GM23338 (cell line): Measurements from ENCODE around the gene HACD3. TPM values are rescaled to one million over a fixed set of nuclear protein-coding genes. Genes with fewer than 3 reads are reported as not detected.

ENCODE experiments used
- ATAC-seq: fragments of 200-7000 bp; cut with Tn5 transposase; 3 replicates; pipeline ENCODE4 v1.9.1; 2020
- DNase-seq: peaks from one replicate; pipeline ENCODE4 v3.0.0-alpha.2; 2015; ENCODE audit warnings: low spot score
- H2AFZ ChIP-seq: fragments of 200-600 bp; sonication (generic); 2 replicates; pipeline ENCODE4 v1.8.0; 2016; ENCODE audit warnings: antibody characterized with exemption, mild to moderate bottlenecking, moderate library complexity
- H3F3A ChIP-seq: fragments of 200-600 bp; sonication (generic); replicated peaks from 2 replicates; pipeline ENCODE4 v1.8.0; 2017; ENCODE audit warnings: antibody characterized with exemption, mixed run types, low read depth
- H3K27ac ChIP-seq: fragments of 200-600 bp; sonication (generic); 2 replicates; pipeline ENCODE4 v1.6.1; 2016; ENCODE audit warnings: low read depth
- H3K27me3 ChIP-seq: fragments of 200-600 bp; sonication (generic); 2 replicates; pipeline ENCODE4 v1.8.0; 2016; ENCODE audit warnings: mild to moderate bottlenecking, mixed run types, moderate library complexity; ENCODE audit not compliant: insufficient read depth
- H3K36me3 ChIP-seq: fragments of 200-600 bp; sonication (generic); 2 replicates; pipeline ENCODE4 v1.8.0; 2016; ENCODE audit warnings: mild to moderate bottlenecking; ENCODE audit not compliant: insufficient read depth
- H3K4me1 ChIP-seq: fragments of 200-600 bp; sonication (generic); 2 replicates; pipeline ENCODE4 v1.8.0; 2016; ENCODE audit warnings: mild to moderate bottlenecking, moderate library complexity; ENCODE audit not compliant: insufficient read depth
- H3K4me2 ChIP-seq: fragments of 200-600 bp; sonication (generic); 2 replicates; pipeline ENCODE4 v1.7.1; 2017; ENCODE audit warnings: mixed run types
- H3K4me3 ChIP-seq: fragments of 200-600 bp; sonication (generic); 2 replicates; pipeline ENCODE4 v1.6.1; 2016; ENCODE audit warnings: mixed run types
- H3K79me2 ChIP-seq: fragments of 200-600 bp; sonication (generic); replicated peaks from 2 replicates; pipeline ENCODE4 v1.8.0; 2017; ENCODE audit warnings: mild to moderate bottlenecking; ENCODE audit not compliant: insufficient read depth
- H3K9me2 ChIP-seq: fragments of 200-600 bp; sonication (generic); 2 replicates; pipeline ENCODE4 v1.8.0; 2017; ENCODE audit not compliant: insufficient read depth
- H4K20me1 ChIP-seq: fragments of 200-600 bp; sonication (generic); replicated peaks from 2 replicates; pipeline ENCODE4 v1.8.0; 2017; ENCODE audit warnings: mild to moderate bottlenecking; ENCODE audit not compliant: insufficient read depth
- H3K27ac Mint-ChIP-seq: 2 replicates; pipeline ENCODE4 v1.8.0; 2020; ENCODE audit warnings: inconsistent platforms, mild to moderate bottlenecking, moderate library complexity, mixed read lengths
- H3K27me3 Mint-ChIP-seq: 3 replicates; pipeline ENCODE4 v1.8.0; 2022; ENCODE audit warnings: low read depth, mild to moderate bottlenecking, moderate library complexity, mixed read lengths, inconsistent platforms; ENCODE audit not compliant: insufficient read depth, poor library complexity
- H3K36me3 Mint-ChIP-seq: 3 replicates; pipeline ENCODE4 v1.8.0; 2021; ENCODE audit warnings: low read depth, mild to moderate bottlenecking, inconsistent platforms, moderate library complexity, mixed read lengths
- H3K4me1 Mint-ChIP-seq: 3 replicates; pipeline ENCODE4 v1.8.0; 2020; ENCODE audit warnings: mild to moderate bottlenecking, inconsistent platforms, mixed read lengths
- H3K4me3 Mint-ChIP-seq: 3 replicates; pipeline ENCODE4 v1.8.0; 2021; ENCODE audit warnings: moderate library complexity, mild to moderate bottlenecking, inconsistent platforms, mixed read lengths
- H3K9me3 Mint-ChIP-seq: 3 replicates; pipeline ENCODE4 v1.8.0; 2020; ENCODE audit warnings: moderate library complexity, mild to moderate bottlenecking, inconsistent platforms, mixed read lengths
- EZH2phosphoT487 ChIP-seq: fragments of 200-600 bp; sonication (generic); IDR thresholded peaks from one replicate; pipeline ENCODE4 v1.8.1; 2018; ENCODE audit warnings: antibody characterized with exemption; ENCODE audit not compliant: unreplicated experiment
- NANOG ChIP-seq: IDR thresholded peaks from 2 replicates; pipeline ENCODE4 v1.6.1; 2016; ENCODE audit warnings: antibody characterized with exemption, borderline replicate concordance
- POLR2AphosphoS5 ChIP-seq: IDR thresholded peaks from 2 replicates; pipeline ENCODE4 v1.6.1; 2016; ENCODE audit warnings: antibody characterized with exemption, low read depth
- STAT1 ChIP-seq: IDR thresholded peaks from one replicate; pipeline ENCODE4 v1.6.1; 2016; ENCODE audit warnings: antibody characterized with exemption; ENCODE audit not compliant: unreplicated experiment
- ZNF114 ChIP-seq: fragments of 250-450 bp; sonication (Bioruptor Pico); IDR thresholded peaks from 2 replicates; pipeline ENCODE4 v1.5.0; 2020; ENCODE audit warnings: mild to moderate bottlenecking, moderate library complexity
- ZNF462 ChIP-seq: fragments of 250-450 bp; sonication (Bioruptor Pico); IDR thresholded peaks from 2 replicates; pipeline ENCODE4 v1.5.0; 2020; ENCODE audit warnings: mild to moderate bottlenecking, moderate library complexity
- polyA plus RNA-seq: library from polyadenylated mRNA; unstranded; fragments of >200 nt; fragmentation: Nextera tagmentation; extraction: Ambion mirVana; gene quantifications from 2 replicates; pipeline ENCODE4 v1.2.1, GENCODE V29; 2016
- total RNA-seq: library from RNA; depleted of rRNA; stranded (reverse); fragments of >200 nt; shearing (Covaris generic); gene quantifications from 2 replicates; pipeline ENCODE4 v1.2.3, GENCODE V29; 2014
- TF ChIP-seq, protein P1 (sequence below), 2 experiments: fragments of 200-600 bp in 1 of 2; sonication (generic) in 1 of 2; conservative IDR thresholded peaks; 2 replicates each; pipeline versions ENCODE4 v1.5.1 to v1.6.1; 2016 to 2017; ENCODE audit warnings: antibody characterized with exemption in 2 of 2, low read depth in 2 of 2, mild to moderate bottlenecking in 2 of 2, moderate library complexity in 1 of 2

Gene HACD3
- total and polyA plus RNA-seq, 2 experiments from 2014 or later = 123 to 131 TPM

GRCh38 chr15:65528461-65529060 lies 1.7 kb upstream of the HACD3 start (continued):
- no peak for TF ChIP-seq ZNF462 (CRISPR knock-in tag)
- TF ChIP-seq ZNF114 = no peak
- no peak for TF ChIP-seq EZH2phosphoT487
- no peak for TF ChIP-seq STAT1
- TF ChIP-seq, protein P1, sequence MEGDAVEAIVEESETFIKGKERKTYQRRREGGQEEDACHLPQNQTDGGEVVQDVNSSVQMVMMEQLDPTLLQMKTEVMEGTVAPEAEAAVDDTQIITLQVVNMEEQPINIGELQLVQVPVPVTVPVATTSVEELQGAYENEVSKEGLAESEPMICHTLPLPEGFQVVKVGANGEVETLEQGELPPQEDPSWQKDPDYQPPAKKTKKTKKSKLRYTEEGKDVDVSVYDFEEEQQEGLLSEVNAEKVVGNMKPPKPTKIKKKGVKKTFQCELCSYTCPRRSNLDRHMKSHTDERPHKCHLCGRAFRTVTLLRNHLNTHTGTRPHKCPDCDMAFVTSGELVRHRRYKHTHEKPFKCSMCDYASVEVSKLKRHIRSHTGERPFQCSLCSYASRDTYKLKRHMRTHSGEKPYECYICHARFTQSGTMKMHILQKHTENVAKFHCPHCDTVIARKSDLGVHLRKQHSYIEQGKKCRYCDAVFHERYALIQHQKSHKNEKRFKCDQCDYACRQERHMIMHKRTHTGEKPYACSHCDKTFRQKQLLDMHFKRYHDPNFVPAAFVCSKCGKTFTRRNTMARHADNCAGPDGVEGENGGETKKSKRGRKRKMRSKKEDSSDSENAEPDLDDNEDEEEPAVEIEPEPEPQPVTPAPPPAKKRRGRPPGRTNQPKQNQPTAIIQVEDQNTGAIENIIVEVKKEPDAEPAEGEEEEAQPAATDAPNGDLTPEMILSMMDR (conservative IDR thresholded peaks at IDR 0.05; ENCODE audit: low read depth in 2 of 2) = no peak

DNA sequence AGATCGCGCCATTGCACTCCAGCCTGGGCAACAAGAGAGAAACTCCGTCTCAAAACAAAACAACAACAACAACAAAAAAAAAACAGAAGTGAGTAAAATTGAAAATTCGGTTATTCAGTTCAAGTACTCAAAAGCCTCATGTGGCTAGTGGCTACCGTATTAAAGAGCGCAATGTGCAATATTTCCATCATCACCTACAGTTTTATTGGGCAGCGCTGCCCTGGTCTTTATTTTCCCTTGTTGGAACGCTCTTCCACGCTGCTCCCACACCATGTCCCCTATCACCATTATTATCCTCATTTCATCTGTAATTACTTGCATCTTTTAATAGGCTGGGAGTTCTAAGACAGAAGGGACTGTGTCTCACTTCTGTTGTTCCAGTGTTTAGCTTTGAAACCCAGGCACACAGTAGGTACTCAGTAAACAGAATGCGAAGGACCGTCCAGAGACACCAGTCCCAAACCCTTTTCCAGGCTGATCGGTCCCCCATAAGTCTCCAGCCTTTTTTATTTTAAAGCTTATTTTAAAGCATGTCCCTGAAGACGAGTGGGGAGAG lies 423 bp upstream of the HACD3 start:
- Histone ChIP-seq H3K4me3 (peak overlapping the region; percentile 90), H3K4me1 (peaks cover 28% of the 10 kb centered on the region), H3K4me2 (peak overlapping the region; percentile 92), H3F3A (peaks cover 12% of the 10 kb centered on the region), H3K27ac (no peak overlapping the region), H3K9me2 (no peaks in the 10 kb centered on the region), H3K36me3 (no peaks in the 10 kb centered on the region), H3K79me2 (peaks cover 38% of the 10 kb centered on the region), H2AFZ (peak overlapping the region; percentile 94), H4K20me1 (peaks cover 34% of the 10 kb centered on the region), H3K27me3 (no peaks in the 10 kb centered on the region)
- Mint-ChIP-seq H3K4me1 (peaks cover 34% of the 10 kb centered on the region), H3K27me3 (peaks cover 10% of the 10 kb centered on the region), H3K27ac (peak overlapping the region; percentile 32), H3K9me3 (no peaks in the 10 kb centered on the region; the same call in 2 of the 3 replicates), H3K4me3 (peak overlapping the region; percentile 84), H3K36me3 (no peaks in the 10 kb centered on the region)
- DNase-seq = no peak
- ATAC-seq = peak; percentile 2; the same call in 1 of the 3 replicates
- TF ChIP-seq ZNF462 (CRISPR knock-in tag) (no peak), EZH2phosphoT487 (no peak), POLR2AphosphoS5 (no peak), NANOG (no peak)
